ENCODE data around the gene FMNL2. TPM values are rescaled to one million over a fixed set of nuclear protein-coding genes. Genes with fewer than 3 reads are reported as not detected.

Gene FMNL2
- total and polyA plus RNA-seq, 4 donors = 18.8 to 81.4 (median 38.4) TPM

- WGBS, 2 donors = 96 to 99% methylated on average over 4 of the region's 4 CpGs
- Histone ChIP-seq H3K9me3 (ENCODE audit: control insufficient read depth in 4 of 4, insufficient read depth in 3 of 4, low read length in 3 of 4) (no peaks in the 10 kb centered on the region), H3K4me3 (no peak overlapping the region), H3K9ac (ENCODE audit: insufficient read depth in 1 of 2, low read length in 2 of 2) (no peak overlapping the region), H3K27ac (ENCODE audit: low read depth in 1 of 2, low read length in 1 of 2) (no peak overlapping the region), H3K36me3 (ENCODE audit: control insufficient read depth in 4 of 4, insufficient read depth in 4 of 4, low read length in 4 of 4) (peaks cover 10 to 49% (median 14%) of the 10 kb centered on the region in 4 donors), H3K4me1 (ENCODE audit: control insufficient read depth in 5 of 5, insufficient read depth in 5 of 5, low read length in 5 of 5) (no peaks in the 10 kb centered on the region), H3K27me3 (ENCODE audit: control insufficient read depth in 3 of 3, insufficient read depth in 3 of 3, low read length in 2 of 3) (no peaks in the 10 kb centered on the region)
- DNase-seq (no peak), ATAC-seq (ENCODE audit: insufficient read depth, low FRiP score) (no peak)
- TF ChIP-seq CTCF (IDR thresholded peaks at IDR 0.05; ENCODE audit: control extremely low read depth, extremely low read depth) = no peak
Measured at GRCh38 chr2:152674334-152674733, 339.4 kb downstream of the FMNL2 start.

- Histone ChIP-seq H3K4me3 (no peak overlapping the region), H3K9ac (ENCODE audit: insufficient read depth in 1 of 2, low read length in 2 of 2) (no peak overlapping the region), H3K4me1 (ENCODE audit: control insufficient read depth in 5 of 5, insufficient read depth in 5 of 5, low read length in 5 of 5) (no peaks in the 10 kb centered on the region), H3K27me3 (ENCODE audit: control insufficient read depth in 3 of 3, insufficient read depth in 3 of 3, low read length in 2 of 3) (no peaks in the 10 kb centered on the region), H3K9me3 (ENCODE audit: control insufficient read depth in 4 of 4, insufficient read depth in 3 of 4, low read length in 3 of 4) (no peaks in the 10 kb centered on the region), H3K36me3 (ENCODE audit: control insufficient read depth in 4 of 4, insufficient read depth in 4 of 4, low read length in 4 of 4) (peaks cover 9 to 46% (median 17%) of the 10 kb centered on the region in 4 donors), H3K27ac (ENCODE audit: low read depth in 1 of 2, low read length in 1 of 2) (no peak overlapping the region)
- no peak for TF ChIP-seq CTCF (IDR thresholded peaks at IDR 0.05; ENCODE audit: control extremely low read depth, extremely low read depth)
- no peak for DNase-seq
- no peak for ATAC-seq (ENCODE audit: insufficient read depth, low FRiP score)
- WGBS, 2 donors = 96 to 97% methylated on average over 3 of the region's 3 CpGs
Measured at GRCh38 chr2:152676461-152676860, 341.5 kb downstream of the FMNL2 start.

- Histone ChIP-seq H3K36me3 (ENCODE audit: control insufficient read depth in 4 of 4, insufficient read depth in 4 of 4, low read length in 4 of 4) (peaks cover 6 to 34% (median 11%) of the 10 kb centered on the region in 4 donors), H3K27ac (ENCODE audit: low read depth in 1 of 2, low read length in 1 of 2) (no peak overlapping the region), H3K4me1 (ENCODE audit: control insufficient read depth in 5 of 5, insufficient read depth in 5 of 5, low read length in 5 of 5) (no peaks in the 10 kb centered on the region), H3K4me3 (no peak overlapping the region), H3K27me3 (ENCODE audit: control insufficient read depth in 3 of 3, insufficient read depth in 3 of 3, low read length in 2 of 3) (no peaks in the 10 kb centered on the region), H3K9me3 (ENCODE audit: control insufficient read depth in 4 of 4, insufficient read depth in 3 of 4, low read length in 3 of 4) (no peaks in the 10 kb centered on the region), H3K9ac (ENCODE audit: insufficient read depth in 1 of 2, low read length in 2 of 2) (no peak overlapping the region)
- 84 to 88% methylated on average over 2 of the region's 2 CpGs for WGBS, 2 donors
- no peak for TF ChIP-seq CTCF (IDR thresholded peaks at IDR 0.05; ENCODE audit: control extremely low read depth, extremely low read depth)
- DNase-seq (no peak), ATAC-seq (ENCODE audit: insufficient read depth, low FRiP score) (no peak)
Measured at GRCh38 chr2:152678808-152679207, 343.8 kb downstream of the FMNL2 start.

- TF ChIP-seq CTCF (IDR thresholded peaks at IDR 0.05; ENCODE audit: control extremely low read depth, extremely low read depth) = no peak
- DNase-seq (no peak), ATAC-seq (ENCODE audit: insufficient read depth, low FRiP score) (no peak)
- Histone ChIP-seq H3K36me3 (ENCODE audit: control insufficient read depth in 4 of 4, insufficient read depth in 4 of 4, low read length in 4 of 4) (peaks cover 0 to 18% (median 6%) of the 10 kb centered on the region in 4 donors), H3K4me1 (ENCODE audit: control insufficient read depth in 5 of 5, insufficient read depth in 5 of 5, low read length in 5 of 5) (peaks cover 0 to 2% (median 0%) of the 10 kb centered on the region in 5 donors), H3K27ac (ENCODE audit: low read depth in 1 of 2, low read length in 1 of 2) (no peak overlapping the region), H3K9ac (ENCODE audit: insufficient read depth in 1 of 2, low read length in 2 of 2) (no peak overlapping the region), H3K4me3 (no peak overlapping the region), H3K27me3 (ENCODE audit: control insufficient read depth in 3 of 3, insufficient read depth in 3 of 3, low read length in 2 of 3) (no peaks in the 10 kb centered on the region), H3K9me3 (ENCODE audit: control insufficient read depth in 4 of 4, insufficient read depth in 3 of 4, low read length in 3 of 4) (no peaks in the 10 kb centered on the region)
- WGBS, 2 donors = 96 to 97% methylated on average over 9 of the region's 9 CpGs
Measured at GRCh38 chr2:152682663-152683062, 347.7 kb downstream of the FMNL2 start.
